Vagina (tissue), 2 donors: ENCODE results near the gene GZF1.

Source experiments
- CTCF ChIP-seq, 3 experiments: fragments of 450-650 bp in 2 of 3; fragments of 200-600 bp in 1 of 3; sonication (generic) in 1 of 3; IDR thresholded peaks; one replicate each; pipeline ENCODE4 v1.5.1; 2017 to 2019; ENCODE audit warnings: antibody characterized with exemption in 3 of 3, mild to moderate bottlenecking in 2 of 3, moderate library complexity in 2 of 3
- POLR2A ChIP-seq, 2 donors: fragments of 450-650 bp; IDR thresholded peaks; one replicate each; pipeline ENCODE4 v1.6.1; 2017; ENCODE audit warnings: antibody characterized with exemption in 2 of 2, mild to moderate bottlenecking in 2 of 2, moderate library complexity in 2 of 2

DNA sequence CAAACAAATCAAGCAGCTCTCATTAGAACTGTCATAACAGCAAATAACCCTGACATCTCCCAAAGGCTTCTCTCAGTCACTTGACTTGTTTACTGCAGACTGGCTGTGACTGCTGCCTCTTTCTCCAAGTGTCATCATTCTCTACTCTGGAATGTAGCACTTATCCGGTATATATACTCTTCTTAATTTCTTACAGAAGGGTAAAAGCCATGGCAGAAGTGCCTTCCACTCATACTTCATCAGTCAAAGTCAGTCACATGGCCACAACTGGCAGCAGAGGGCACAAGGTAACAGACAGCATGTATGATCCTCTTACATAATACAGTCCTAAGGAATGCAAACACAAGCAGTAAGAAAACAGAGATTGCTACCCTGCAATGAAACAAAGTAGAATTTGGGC lies 50.0 kb downstream of the GZF1 start:
- no peak for TF ChIP-seq CTCF (IDR thresholded peaks at IDR 0.05)
- no peak for TF ChIP-seq POLR2A (IDR thresholded peaks at IDR 0.05)
